ENCODE measurements around the gene PPP2R5B.
A peak's percentile ranks its signal among the peaks of the same experiment; 100 is the strongest.

PPP2R5B gene

GRCh38 chr11:64885367-64886286 is 38.9 kb upstream of the PPP2R5B start:
- Mint-ChIP-seq H3K27ac (peak overlapping the region; percentile 58), H3K4me1 (peaks cover 51% of the 10 kb centered on the region), H3K4me3 (peak overlapping the region; percentile 37), H3K9me3 (no peaks in the 10 kb centered on the region), H3K36me3 (no peaks in the 10 kb centered on the region)
- peak; percentile 82 for ATAC-seq
- no peak for DNase-seq (ENCODE audit: low spot score in 2 of 2)

DNA sequence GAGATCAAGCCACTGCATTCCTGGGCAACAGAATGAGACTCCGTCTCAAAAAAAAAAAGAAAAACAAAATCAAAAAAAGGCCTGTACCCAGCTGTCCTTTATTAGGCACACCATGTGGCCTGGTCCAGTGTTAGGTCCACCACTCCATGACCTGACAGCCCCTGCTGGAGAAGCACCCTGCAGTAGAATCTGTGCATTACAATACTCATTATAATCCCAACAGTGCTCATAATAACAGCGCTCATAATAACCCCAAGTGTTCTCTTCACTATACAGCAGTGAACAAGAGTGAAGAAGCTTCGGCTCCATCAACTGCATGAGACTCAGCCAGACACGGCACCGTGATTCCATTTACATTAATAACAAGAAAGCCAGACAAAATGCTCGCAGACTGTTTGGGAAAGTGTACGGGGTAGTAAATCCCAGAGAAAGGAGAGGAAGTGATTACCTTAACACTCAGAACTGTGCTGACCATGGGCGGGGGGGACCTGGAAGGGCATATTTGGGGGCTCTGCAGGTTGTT is 37.2 kb upstream of the PPP2R5B start:
- H3K27ac Mint-ChIP-seq: no peak overlapping the region
- H3K9me3 Mint-ChIP-seq: no peaks in the 10 kb centered on the region
- peaks cover 40% of the 10 kb centered on the region for H3K4me1 Mint-ChIP-seq
- ATAC-seq: no peak
- peaks cover 5% of the 10 kb centered on the region for H3K36me3 Mint-ChIP-seq
- no peak for DNase-seq (ENCODE audit: low spot score in 2 of 2)
- peak overlapping the region; percentile 74 for H3K4me3 Mint-ChIP-seq

GRCh38 chr11:64887757-64888405 is 36.6 kb upstream of the PPP2R5B start:
- ATAC-seq (peak; percentile 87), DNase-seq (ENCODE audit: low spot score in 2 of 2) (peak; percentile 93 to 94)
- peak overlapping the region; percentile 65 for H3K27ac Mint-ChIP-seq
- H3K9me3 Mint-ChIP-seq: no peaks in the 10 kb centered on the region
- H3K4me1 Mint-ChIP-seq: peaks cover 40% of the 10 kb centered on the region
- H3K36me3 Mint-ChIP-seq: peaks cover 6% of the 10 kb centered on the region
- H3K4me3 Mint-ChIP-seq: peak overlapping the region; percentile 74

DNA sequence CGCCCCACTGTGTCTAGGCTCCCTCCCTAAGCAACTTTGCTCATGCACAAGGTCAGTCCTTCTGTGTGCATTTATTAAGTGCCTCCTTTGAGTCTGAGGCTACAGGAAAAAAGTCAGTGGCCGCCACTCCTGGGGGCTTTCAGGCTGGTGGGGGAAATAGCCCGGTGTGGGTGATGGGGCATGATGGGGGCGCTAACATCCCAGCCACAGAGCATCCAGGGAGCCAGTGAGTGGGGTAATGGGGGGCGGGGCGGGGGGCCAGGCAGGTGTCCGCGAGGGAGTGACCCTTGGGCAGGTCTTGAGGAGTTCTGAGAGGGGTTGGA is 36.1 kb upstream of the PPP2R5B start:
- peaks cover 6% of the 10 kb centered on the region for H3K36me3 Mint-ChIP-seq
- ATAC-seq: no peak
- no peaks in the 10 kb centered on the region for H3K9me3 Mint-ChIP-seq
- H3K27ac Mint-ChIP-seq: peak overlapping the region; percentile 65
- no peak for DNase-seq (ENCODE audit: low spot score in 2 of 2)
- H3K4me3 Mint-ChIP-seq: peak overlapping the region; percentile 74
- H3K4me1 Mint-ChIP-seq: peaks cover 40% of the 10 kb centered on the region

DNA sequence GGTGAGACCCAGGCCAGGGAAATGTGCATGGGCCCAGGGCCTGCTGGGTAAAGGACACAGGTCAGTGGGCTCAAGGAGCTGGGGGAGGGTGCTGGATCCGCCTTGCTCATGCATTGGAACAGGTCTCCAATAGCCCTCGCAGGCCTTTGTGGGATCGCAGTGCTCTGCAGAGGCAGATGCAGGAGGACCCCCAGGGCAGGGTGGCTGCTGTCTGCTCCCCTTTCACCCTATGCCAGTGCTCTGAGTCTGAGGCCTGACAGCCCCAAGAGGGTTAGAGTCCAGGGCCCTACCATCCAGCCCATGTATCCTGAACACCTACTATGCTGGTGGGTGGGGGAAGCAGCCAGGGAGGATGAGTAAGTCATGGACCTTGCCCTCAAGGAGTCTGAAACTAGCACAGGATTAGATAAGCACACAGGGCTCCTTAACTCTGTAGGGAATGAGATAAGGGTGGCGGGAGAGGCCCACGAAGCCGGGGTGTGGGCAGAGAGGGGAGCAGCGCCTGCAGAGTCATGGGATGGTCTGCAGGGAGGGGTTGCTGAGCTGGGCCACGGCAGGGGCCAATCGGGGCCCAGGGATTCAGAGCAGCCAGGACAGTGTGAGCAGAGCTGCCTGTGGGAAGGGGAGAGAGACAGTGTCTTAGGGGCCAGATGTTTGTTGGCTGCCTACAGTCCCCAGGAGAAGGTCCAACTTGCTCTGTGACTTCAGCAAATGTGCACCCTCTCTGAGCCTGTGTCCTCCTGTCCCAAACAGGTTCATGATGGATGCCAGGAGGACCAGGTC is 35.6 kb upstream of the PPP2R5B start:
- Mint-ChIP-seq H3K27ac (no peak overlapping the region), H3K4me3 (no peak overlapping the region), H3K9me3 (no peaks in the 10 kb centered on the region), H3K36me3 (peaks cover 6% of the 10 kb centered on the region), H3K4me1 (peaks cover 37% of the 10 kb centered on the region)
- no peak for ATAC-seq
- no peak for DNase-seq (ENCODE audit: low spot score in 2 of 2)

DNA sequence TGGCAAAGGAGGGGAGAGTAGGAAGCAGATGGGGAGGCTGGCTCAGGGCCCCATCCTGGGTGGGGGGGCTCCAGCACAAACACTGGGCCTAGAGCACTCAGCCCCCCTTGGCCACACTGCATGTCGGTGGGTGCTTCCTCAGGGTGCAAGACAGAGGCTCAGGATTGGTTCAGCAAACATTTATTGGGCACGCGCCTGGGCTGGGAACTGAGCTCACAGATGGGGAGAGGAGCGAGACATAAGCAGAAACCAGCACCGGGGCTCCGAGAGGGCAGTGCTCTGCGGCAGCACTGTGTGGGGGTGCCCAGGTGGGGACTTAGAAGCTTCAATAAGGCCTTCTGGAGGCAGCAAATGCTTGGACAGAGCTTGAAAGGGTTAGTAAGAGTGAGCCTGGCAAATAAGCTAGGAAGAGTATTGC is 34.0 kb upstream of the PPP2R5B start:
- peaks cover 23% of the 10 kb centered on the region for H3K4me1 Mint-ChIP-seq
- ATAC-seq: no peak
- no peak overlapping the region for H3K27ac Mint-ChIP-seq

GRCh38 chr11:64891215-64891848 is 33.2 kb upstream of the PPP2R5B start:
- Mint-ChIP-seq H3K4me1 (peaks cover 15% of the 10 kb centered on the region), H3K9me3 (no peaks in the 10 kb centered on the region), H3K4me3 (no peak overlapping the region), H3K36me3 (peaks cover 21% of the 10 kb centered on the region), H3K27ac (peak overlapping the region; percentile 73)
- DNase-seq (ENCODE audit: low spot score in 2 of 2) (no peak), ATAC-seq (no peak)

More for the DNA sequence above, 34.0 kb upstream of the PPP2R5B start:
- no peak for DNase-seq (ENCODE audit: low spot score in 2 of 2)
- H3K4me3 Mint-ChIP-seq: no peak overlapping the region
- peaks cover 15% of the 10 kb centered on the region for H3K36me3 Mint-ChIP-seq
- H3K9me3 Mint-ChIP-seq: no peaks in the 10 kb centered on the region

- DNase-seq (ENCODE audit: low spot score in 2 of 2) (no peak), ATAC-seq (no peak)
- no peaks in the 10 kb centered on the region for H3K9me3 Mint-ChIP-seq
- H3K27ac Mint-ChIP-seq: peak overlapping the region; percentile 73
- peaks cover 15% of the 10 kb centered on the region for H3K4me1 Mint-ChIP-seq
- H3K36me3 Mint-ChIP-seq: peaks cover 22% of the 10 kb centered on the region
- no peak overlapping the region for H3K4me3 Mint-ChIP-seq
These were observed 32.6 kb upstream of the PPP2R5B start for GRCh38 chr11:64891880-64892279.

DNA sequence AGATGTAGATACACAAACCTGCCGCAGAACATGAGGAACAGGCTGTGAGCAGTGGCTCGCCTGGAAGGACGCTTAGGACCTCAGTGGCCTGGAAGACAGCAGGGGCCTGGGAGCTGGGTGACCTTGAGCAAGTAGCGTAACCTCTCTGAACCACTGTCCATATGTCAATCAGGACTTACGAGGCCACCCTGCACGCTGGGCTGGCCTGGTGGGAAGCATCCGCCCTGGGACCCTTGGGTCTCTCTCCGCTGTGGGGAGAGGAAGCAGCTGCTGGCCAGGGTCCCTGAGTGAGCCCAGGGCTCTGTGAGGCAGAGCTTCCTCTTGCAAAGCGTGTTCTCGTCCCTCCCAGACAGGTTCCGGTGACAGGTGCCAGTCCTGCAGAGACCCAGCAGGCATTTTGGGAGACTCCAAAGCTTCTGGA is 32.1 kb upstream of the PPP2R5B start:
- Mint-ChIP-seq H3K9me3 (no peaks in the 10 kb centered on the region), H3K36me3 (peaks cover 26% of the 10 kb centered on the region), H3K4me3 (no peak overlapping the region), H3K27ac (peak overlapping the region; percentile 73), H3K4me1 (peaks cover 12% of the 10 kb centered on the region)
- ATAC-seq: no peak
- DNase-seq (ENCODE audit: low spot score in 2 of 2): no peak

GRCh38 chr11:64892838-64893193 is 31.7 kb upstream of the PPP2R5B start:
- Mint-ChIP-seq H3K27ac (no peak overlapping the region), H3K36me3 (peaks cover 26% of the 10 kb centered on the region), H3K4me1 (peaks cover 8% of the 10 kb centered on the region), H3K9me3 (no peaks in the 10 kb centered on the region), H3K4me3 (no peak overlapping the region)
- ATAC-seq: no peak
- DNase-seq (ENCODE audit: low spot score in 2 of 2): no peak

DNA sequence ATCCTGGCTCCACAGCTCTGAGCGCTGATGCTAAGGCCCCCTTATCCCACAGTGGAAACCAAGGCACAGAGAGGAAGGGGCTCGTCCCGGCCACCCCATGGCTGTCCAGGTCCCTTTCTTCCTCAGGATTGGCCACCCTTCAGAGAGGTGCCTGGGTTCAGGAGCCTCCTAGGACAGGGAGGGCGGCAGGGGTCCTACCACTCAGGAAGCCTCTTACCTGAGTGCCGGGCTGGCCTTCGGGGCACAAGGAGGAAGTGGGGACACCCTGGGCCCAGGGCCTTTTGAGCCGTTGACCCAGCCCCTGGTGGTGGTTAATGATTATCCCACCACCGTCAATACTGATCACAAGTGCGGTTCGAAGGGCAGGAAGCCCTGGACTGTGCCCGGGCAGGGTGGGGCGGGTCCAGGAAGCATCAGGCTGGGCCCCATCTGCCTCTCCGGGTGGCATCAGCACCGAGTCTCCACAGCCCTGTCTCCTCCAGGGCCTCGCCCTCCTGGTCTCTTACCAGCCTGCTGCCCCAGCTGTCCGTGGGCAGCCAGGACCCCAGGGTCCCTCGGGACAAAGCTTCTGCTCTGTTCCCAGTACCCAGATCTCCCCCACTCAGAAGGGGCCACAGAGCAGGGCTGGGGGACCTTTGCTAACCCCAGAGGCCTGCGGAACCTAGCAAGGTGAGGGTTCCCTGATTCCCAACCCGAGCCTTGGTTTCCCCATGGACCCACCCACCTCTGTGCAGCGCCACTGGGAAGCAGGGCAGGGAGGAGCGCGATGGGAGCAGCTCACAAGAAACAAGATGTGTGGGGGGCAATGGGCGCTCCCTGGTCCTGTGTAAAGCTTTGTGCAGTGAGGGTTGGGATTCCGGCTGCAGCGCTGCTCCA is 31.1 kb upstream of the PPP2R5B start:
- Mint-ChIP-seq H3K27ac (no peak overlapping the region), H3K9me3 (no peaks in the 10 kb centered on the region), H3K4me3 (no peak overlapping the region), H3K4me1 (peaks cover 2% of the 10 kb centered on the region), H3K36me3 (peaks cover 30% of the 10 kb centered on the region)
- DNase-seq (ENCODE audit: low spot score in 2 of 2) (no peak), ATAC-seq (no peak)

- Mint-ChIP-seq H3K4me3 (no peak overlapping the region), H3K27ac (no peak overlapping the region), H3K36me3 (peaks cover 33% of the 10 kb centered on the region), H3K9me3 (no peaks in the 10 kb centered on the region), H3K4me1 (no peaks in the 10 kb centered on the region)
- ATAC-seq (peak; percentile 93), DNase-seq (ENCODE audit: low spot score in 2 of 2) (peak; percentile 95 to 96)
These were observed 30.2 kb upstream of the PPP2R5B start for GRCh38 chr11:64894070-64894811.

DNA sequence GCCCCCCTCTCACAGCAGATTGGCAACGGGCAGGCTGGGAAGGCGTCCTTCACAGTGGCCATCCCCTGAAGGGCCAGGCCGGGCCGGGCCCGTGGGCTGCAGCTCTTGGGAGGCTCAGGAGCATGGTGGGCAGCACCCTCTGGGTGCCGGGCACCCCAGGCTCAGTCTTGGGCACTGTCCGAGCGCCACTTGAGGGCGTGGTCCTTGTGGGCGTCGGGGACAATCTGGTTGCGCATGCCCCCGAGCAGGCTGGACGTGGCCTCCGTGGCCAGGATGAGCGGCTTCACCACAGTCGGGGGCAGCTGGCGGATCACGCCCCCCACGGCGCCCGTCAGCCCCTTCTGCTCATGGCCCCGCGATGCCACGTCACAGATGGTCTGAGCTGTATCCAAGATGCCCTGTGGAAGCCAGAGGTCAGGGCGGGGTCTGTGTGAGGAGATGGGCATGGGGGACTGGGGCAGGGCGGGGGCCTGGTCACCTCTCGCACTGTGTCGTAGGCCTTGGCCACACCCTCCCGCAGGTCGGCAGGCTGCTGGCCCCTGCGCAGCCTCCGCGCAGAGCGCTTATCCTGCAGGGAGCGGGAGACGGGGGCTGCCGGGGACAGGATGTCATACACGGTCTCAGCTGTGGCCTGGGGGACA is 29.6 kb upstream of the PPP2R5B start:
- Mint-ChIP-seq H3K9me3 (no peaks in the 10 kb centered on the region), H3K27ac (no peak overlapping the region), H3K4me1 (peaks cover 1% of the 10 kb centered on the region), H3K4me3 (no peak overlapping the region), H3K36me3 (peaks cover 40% of the 10 kb centered on the region)
- DNase-seq (ENCODE audit: low spot score in 2 of 2) (no peak), ATAC-seq (no peak)
